DOHH2 (cell line): ENCODE results near the gene NKD1.

Experiments used
- CTCF ChIP-seq: fragments of 200-600 bp; sonication (generic); IDR thresholded peaks from one replicate; pipeline ENCODE4 v1.5.1; 2014; ENCODE audit warnings: antibody characterized with exemption, mild to moderate bottlenecking, low read depth, low read length; ENCODE audit not compliant: poor library complexity, severe bottlenecking
- EZH2phosphoT487 ChIP-seq: fragments of 200-600 bp; sonication (generic); IDR thresholded peaks from 2 replicates; pipeline ENCODE4 v1.6.1; 2017; ENCODE audit warnings: borderline replicate concordance, mild to moderate bottlenecking, antibody characterized with exemption, low read length, moderate library complexity, mixed read lengths

- no peak for TF ChIP-seq CTCF
- TF ChIP-seq EZH2phosphoT487 = no peak
These were observed 87.6 kb downstream of the NKD1 start for GRCh38 chr16:50635505-50636392.
